Astrocyte (in vitro differentiated cells and primary cell): Measurements from ENCODE around the gene FBXW7. TPM values are rescaled to one million over a fixed set of nuclear protein-coding genes. Genes with fewer than 3 reads are reported as not detected.

Experiments used
- DNase-seq: peaks from one replicate; pipeline ENCODE4 v3.0.0-alpha.2; 2010; ENCODE audit warnings: low read depth
- FAIRE-seq: peaks from 2 replicates; lab custom pipeline; 2011; peaks lifted over from hg19 to GRCh38; lab: Jason Lieb, UNC
- H2AFZ ChIP-seq: 2 replicates; pipeline ENCODE4 v1.6.0; 2012; ENCODE audit warnings: low read depth, low read length, inconsistent platforms
- H3K27ac ChIP-seq: 2 replicates; pipeline ENCODE4 v1.5.1; 2011; ENCODE audit warnings: low read depth, low read length, inconsistent platforms
- H3K27me3 ChIP-seq: 2 replicates; pipeline ENCODE4 v1.6.0; 2011; ENCODE audit warnings: low read length, inconsistent platforms; ENCODE audit not compliant: insufficient read depth
- H3K36me3 ChIP-seq: 2 replicates; pipeline ENCODE4 v1.5.1; 2011; ENCODE audit warnings: low read length, inconsistent platforms; ENCODE audit not compliant: insufficient read depth
- H3K4me1 ChIP-seq: 2 replicates; pipeline ENCODE4 v1.5.1; 2011; ENCODE audit warnings: low read length, inconsistent platforms; ENCODE audit not compliant: insufficient read depth
- H3K4me2 ChIP-seq: 2 replicates; pipeline ENCODE4 v1.6.0; 2012; ENCODE audit warnings: low read length, inconsistent platforms
- H3K4me3 ChIP-seq: 2 replicates; pipeline ENCODE4 v1.5.1; 2011; ENCODE audit warnings: low read depth, mild to moderate bottlenecking, low read length, inconsistent platforms; ENCODE audit not compliant: insufficient read depth
- H3K79me2 ChIP-seq: 2 replicates; pipeline ENCODE4 v1.6.0; 2012; ENCODE audit warnings: mild to moderate bottlenecking, low read length, inconsistent platforms; ENCODE audit not compliant: insufficient read depth
- H3K9ac ChIP-seq: 2 replicates; pipeline ENCODE4 v1.6.0; 2012; ENCODE audit warnings: mild to moderate bottlenecking, low read length, inconsistent platforms
- H3K9me3 ChIP-seq: 2 replicates; pipeline ENCODE4 v1.5.1; 2012; ENCODE audit warnings: low read depth, mild to moderate bottlenecking, low read length, inconsistent platforms; ENCODE audit not compliant: insufficient read depth
- H4K20me1 ChIP-seq: 2 replicates; pipeline ENCODE4 v1.6.0; 2012; ENCODE audit warnings: low read length, inconsistent platforms; ENCODE audit not compliant: insufficient read depth
- H3K27ac Mint-ChIP-seq: one replicate; pipeline ENCODE4 v1.8.0; 2021; ENCODE audit warnings: mild to moderate bottlenecking, mixed read lengths; ENCODE audit not compliant: unreplicated experiment
- H3K27me3 Mint-ChIP-seq: one replicate; pipeline ENCODE4 v1.8.0; 2021; ENCODE audit warnings: low read depth, mixed read lengths; ENCODE audit not compliant: unreplicated experiment
- H3K36me3 Mint-ChIP-seq: one replicate; pipeline ENCODE4 v1.8.0; 2021; ENCODE audit warnings: low read depth, mixed read lengths; ENCODE audit not compliant: unreplicated experiment
- H3K4me1 Mint-ChIP-seq: one replicate; pipeline ENCODE4 v1.8.0; 2021; ENCODE audit warnings: low read depth, mixed read lengths; ENCODE audit not compliant: unreplicated experiment
- H3K4me3 Mint-ChIP-seq: one replicate; pipeline ENCODE4 v1.8.0; 2021; ENCODE audit warnings: mild to moderate bottlenecking, moderate library complexity, mixed read lengths; ENCODE audit not compliant: unreplicated experiment
- H3K9me3 Mint-ChIP-seq: one replicate; pipeline ENCODE4 v1.8.0; 2021; ENCODE audit warnings: mild to moderate bottlenecking, mixed read lengths; ENCODE audit not compliant: unreplicated experiment
- EZH2 ChIP-seq: IDR thresholded peaks from 2 replicates; pipeline ENCODE4 v1.6.1; 2012; ENCODE audit warnings: mild to moderate bottlenecking, low read length, inconsistent platforms; ENCODE audit not compliant: insufficient read depth
- total RNA-seq: library from RNA; stranded (reverse); gene quantifications from 2 replicates; pipeline ENCODE4 v1.2.1, GENCODE V29; 2021
- TF ChIP-seq, protein P1 (sequence below): IDR thresholded peaks from 2 replicates; pipeline ENCODE4 v1.5.1; 2011; ENCODE audit warnings: low read depth, mild to moderate bottlenecking, inconsistent platforms, low read length, moderate library complexity; ENCODE audit not compliant: insufficient read depth

The FBXW7 gene
- total RNA-seq, 1 donor from 2014 or later: 34.7 TPM

DNA sequence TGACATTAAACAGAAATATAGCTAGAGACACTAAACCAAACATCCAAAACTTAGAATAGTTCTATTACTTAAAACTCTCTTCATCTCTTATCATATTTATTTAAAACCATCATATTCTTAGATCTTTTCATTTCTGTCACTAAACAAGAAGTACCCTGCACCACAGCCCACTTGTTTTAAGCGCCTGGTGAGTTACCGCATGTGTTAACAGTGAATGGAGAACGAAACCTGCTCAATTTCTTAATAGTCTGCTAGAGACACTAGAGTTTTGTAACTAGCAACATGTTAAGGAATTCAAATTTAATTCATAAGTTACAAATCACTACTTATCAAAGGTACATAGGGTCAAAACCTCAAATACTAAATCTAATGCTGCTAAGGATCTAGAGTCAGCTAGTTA is 111.5 kb downstream of the FBXW7 start:
- Mint-ChIP-seq H3K36me3 (peaks cover 5% of the 10 kb centered on the region), H3K9me3 (no peaks in the 10 kb centered on the region), H3K27ac (no peak overlapping the region), H3K4me1 (peaks cover 3% of the 10 kb centered on the region), H3K4me3 (no peak overlapping the region), H3K27me3 (no peaks in the 10 kb centered on the region)
- H3K4me2 ChIP-seq: no peak overlapping the region
- no peak overlapping the region for H3K4me3 ChIP-seq
- no peaks in the 10 kb centered on the region for H3K4me1 ChIP-seq
- H3K36me3 ChIP-seq: no peaks in the 10 kb centered on the region
- TF ChIP-seq, protein P1, sequence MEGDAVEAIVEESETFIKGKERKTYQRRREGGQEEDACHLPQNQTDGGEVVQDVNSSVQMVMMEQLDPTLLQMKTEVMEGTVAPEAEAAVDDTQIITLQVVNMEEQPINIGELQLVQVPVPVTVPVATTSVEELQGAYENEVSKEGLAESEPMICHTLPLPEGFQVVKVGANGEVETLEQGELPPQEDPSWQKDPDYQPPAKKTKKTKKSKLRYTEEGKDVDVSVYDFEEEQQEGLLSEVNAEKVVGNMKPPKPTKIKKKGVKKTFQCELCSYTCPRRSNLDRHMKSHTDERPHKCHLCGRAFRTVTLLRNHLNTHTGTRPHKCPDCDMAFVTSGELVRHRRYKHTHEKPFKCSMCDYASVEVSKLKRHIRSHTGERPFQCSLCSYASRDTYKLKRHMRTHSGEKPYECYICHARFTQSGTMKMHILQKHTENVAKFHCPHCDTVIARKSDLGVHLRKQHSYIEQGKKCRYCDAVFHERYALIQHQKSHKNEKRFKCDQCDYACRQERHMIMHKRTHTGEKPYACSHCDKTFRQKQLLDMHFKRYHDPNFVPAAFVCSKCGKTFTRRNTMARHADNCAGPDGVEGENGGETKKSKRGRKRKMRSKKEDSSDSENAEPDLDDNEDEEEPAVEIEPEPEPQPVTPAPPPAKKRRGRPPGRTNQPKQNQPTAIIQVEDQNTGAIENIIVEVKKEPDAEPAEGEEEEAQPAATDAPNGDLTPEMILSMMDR: no peak
- TF ChIP-seq EZH2: no peak
- H3K27me3 ChIP-seq: no peaks in the 10 kb centered on the region
- no peak overlapping the region for H3K27ac ChIP-seq
- DNase-seq: no peak
- peaks cover 5% of the 10 kb centered on the region for H3K79me2 ChIP-seq
- H3K9me3 ChIP-seq: no peaks in the 10 kb centered on the region
- peaks cover 29% of the 10 kb centered on the region for H4K20me1 ChIP-seq
- no peak overlapping the region for H2AFZ ChIP-seq
- no peak for FAIRE-seq
- no peak overlapping the region for H3K9ac ChIP-seq

DNA sequence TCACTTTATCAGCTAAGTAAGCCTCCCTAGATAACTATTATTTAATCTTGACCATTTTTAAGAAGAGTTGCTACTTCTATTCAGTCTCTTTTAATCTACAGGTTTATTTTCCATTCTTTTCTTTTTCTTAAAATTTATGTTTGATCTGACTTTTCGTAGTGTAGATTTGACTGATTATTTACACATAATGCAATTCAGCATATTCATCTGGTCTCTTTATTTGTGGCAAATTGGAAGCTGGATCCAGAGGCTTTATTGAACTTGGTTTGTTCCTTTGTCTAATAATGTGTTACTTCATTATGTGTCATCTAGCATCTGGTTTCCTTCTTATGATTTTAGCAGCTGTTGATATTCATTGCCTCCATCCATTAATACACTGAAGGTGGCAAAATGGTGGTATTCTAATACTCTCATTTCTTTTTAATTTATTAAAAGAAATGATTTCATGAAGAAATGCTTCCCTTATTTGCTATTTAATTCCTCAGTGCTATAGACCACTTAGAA is 113.0 kb downstream of the FBXW7 start:
- Histone ChIP-seq H3K9me3 (no peaks in the 10 kb centered on the region), H3K36me3 (no peaks in the 10 kb centered on the region), H3K4me2 (no peak overlapping the region), H3K27me3 (no peaks in the 10 kb centered on the region), H4K20me1 (peaks cover 34% of the 10 kb centered on the region), H3K27ac (no peak overlapping the region), H3K9ac (no peak overlapping the region), H3K4me3 (no peak overlapping the region), H2AFZ (no peak overlapping the region), H3K79me2 (peaks cover 5% of the 10 kb centered on the region), H3K4me1 (no peaks in the 10 kb centered on the region)
- Mint-ChIP-seq H3K4me1 (peaks cover 5% of the 10 kb centered on the region), H3K4me3 (no peak overlapping the region), H3K27ac (no peak overlapping the region), H3K9me3 (no peaks in the 10 kb centered on the region), H3K36me3 (peaks cover 5% of the 10 kb centered on the region), H3K27me3 (no peaks in the 10 kb centered on the region)
- FAIRE-seq (no peak), DNase-seq (no peak)
- TF ChIP-seq, protein P1: no peak
- no peak for TF ChIP-seq EZH2

DNA sequence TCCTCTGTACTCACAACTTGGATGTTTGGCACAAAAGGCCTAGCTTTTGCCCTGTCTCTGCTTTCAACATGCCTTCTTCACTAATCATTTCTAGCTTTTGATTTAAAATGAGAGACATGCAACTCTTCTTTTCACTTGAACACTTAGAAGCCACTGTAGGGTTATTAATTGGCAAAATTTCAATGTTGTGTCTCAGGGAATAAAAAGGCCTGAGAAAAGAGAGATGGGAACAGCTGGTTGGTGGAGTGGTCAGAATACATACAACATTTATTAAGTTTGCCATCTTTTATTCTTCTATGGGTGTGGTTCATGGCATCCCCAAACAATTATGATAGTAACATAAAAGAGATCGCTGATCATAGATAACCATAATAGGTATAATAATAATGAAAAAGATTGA is 114.3 kb downstream of the FBXW7 start:
- Histone ChIP-seq H3K4me3 (no peak overlapping the region), H3K4me1 (no peaks in the 10 kb centered on the region), H3K79me2 (peaks cover 5% of the 10 kb centered on the region), H3K27ac (no peak overlapping the region), H3K36me3 (no peaks in the 10 kb centered on the region), H4K20me1 (peaks cover 41% of the 10 kb centered on the region), H3K9me3 (no peaks in the 10 kb centered on the region), H2AFZ (no peak overlapping the region), H3K9ac (no peak overlapping the region), H3K27me3 (no peaks in the 10 kb centered on the region), H3K4me2 (no peak overlapping the region)
- FAIRE-seq (no peak), DNase-seq (no peak)
- Mint-ChIP-seq H3K36me3 (peaks cover 2% of the 10 kb centered on the region), H3K27me3 (no peaks in the 10 kb centered on the region), H3K27ac (no peak overlapping the region), H3K4me1 (peaks cover 9% of the 10 kb centered on the region), H3K9me3 (no peaks in the 10 kb centered on the region), H3K4me3 (no peak overlapping the region)
- no peak for TF ChIP-seq EZH2
- TF ChIP-seq, protein P1: no peak
